ENCODE data around the gene TMEM156.

Gene TMEM156

DNA sequence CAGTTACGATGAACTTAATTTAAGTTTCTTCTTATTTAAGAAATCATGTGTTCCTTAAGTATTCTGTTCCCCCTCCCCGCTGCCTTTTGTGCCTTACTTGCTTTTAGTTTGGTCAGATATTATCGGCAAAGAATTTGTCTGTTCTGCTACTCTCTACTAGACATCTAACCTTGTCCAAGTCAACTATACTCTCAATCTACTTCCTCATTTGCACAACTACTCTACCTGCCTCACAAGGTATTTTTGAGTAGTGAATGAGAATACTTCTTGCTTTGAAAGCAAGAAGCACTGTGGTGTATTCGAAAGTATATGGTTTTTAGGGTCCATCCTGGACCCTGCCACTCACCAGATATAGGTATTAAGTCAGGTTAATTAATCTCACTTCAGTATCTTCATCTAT, 21.8 kb upstream of the TMEM156 start:
- DNase-seq (ENCODE audit: low read depth): no peak
- TF ChIP-seq, protein P1, sequence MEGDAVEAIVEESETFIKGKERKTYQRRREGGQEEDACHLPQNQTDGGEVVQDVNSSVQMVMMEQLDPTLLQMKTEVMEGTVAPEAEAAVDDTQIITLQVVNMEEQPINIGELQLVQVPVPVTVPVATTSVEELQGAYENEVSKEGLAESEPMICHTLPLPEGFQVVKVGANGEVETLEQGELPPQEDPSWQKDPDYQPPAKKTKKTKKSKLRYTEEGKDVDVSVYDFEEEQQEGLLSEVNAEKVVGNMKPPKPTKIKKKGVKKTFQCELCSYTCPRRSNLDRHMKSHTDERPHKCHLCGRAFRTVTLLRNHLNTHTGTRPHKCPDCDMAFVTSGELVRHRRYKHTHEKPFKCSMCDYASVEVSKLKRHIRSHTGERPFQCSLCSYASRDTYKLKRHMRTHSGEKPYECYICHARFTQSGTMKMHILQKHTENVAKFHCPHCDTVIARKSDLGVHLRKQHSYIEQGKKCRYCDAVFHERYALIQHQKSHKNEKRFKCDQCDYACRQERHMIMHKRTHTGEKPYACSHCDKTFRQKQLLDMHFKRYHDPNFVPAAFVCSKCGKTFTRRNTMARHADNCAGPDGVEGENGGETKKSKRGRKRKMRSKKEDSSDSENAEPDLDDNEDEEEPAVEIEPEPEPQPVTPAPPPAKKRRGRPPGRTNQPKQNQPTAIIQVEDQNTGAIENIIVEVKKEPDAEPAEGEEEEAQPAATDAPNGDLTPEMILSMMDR (IDR thresholded peaks at IDR 0.05; ENCODE audit: low read depth, low read length, missing control alignments): no peak
- in situ Hi-C loops (cut with HindIII; ENCODE audit: low sequenced_read_pairs): no loop called here
- H3K4me3 ChIP-seq (ENCODE audit: low read depth, low read length): no peak overlapping the region

DNA sequence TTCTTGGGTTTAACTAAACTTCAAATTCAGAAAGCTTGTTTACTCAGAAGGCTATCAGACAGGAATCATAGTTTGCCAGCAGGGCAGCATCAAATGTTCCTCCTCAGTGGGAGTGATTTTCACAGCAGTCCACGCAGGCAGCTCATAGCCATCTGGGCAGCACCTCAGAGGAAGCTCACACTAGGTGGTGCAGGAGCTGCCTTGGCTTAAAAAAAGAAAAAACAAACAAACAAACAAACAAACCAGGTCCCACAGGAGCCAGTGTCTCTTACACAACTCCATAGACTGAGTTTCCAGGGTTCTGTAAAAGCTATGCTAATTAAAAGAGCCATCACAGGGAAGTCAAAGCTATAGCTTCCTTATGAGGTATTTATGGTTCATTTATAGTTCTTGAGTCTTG, 19.3 kb upstream of the TMEM156 start:
- in situ Hi-C loops (cut with HindIII; ENCODE audit: low sequenced_read_pairs): no loop called here

DNA sequence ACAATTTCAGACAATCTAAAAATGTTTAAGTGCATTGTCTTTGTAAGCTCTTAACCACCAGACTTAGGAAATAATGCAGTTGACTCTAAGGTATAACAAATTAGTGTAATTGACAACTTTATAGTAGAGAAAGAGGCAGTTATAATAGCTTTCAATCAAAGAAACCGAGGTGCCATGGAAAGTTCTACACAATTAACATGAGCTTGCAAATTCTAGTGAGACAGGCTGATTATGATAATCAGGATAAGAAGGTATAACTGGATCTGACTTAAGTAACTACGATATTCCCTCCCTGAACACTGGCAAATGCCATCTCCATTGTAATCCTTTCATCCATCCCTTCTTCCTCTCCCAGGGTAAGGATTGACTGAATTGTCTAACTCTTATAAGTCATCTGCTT, 18.4 kb upstream of the TMEM156 start:
- TF ChIP-seq, protein P1 (IDR thresholded peaks at IDR 0.05; ENCODE audit: low read depth, low read length, missing control alignments): no peak
- no peak for DNase-seq (ENCODE audit: low read depth)
- no peak overlapping the region for H3K4me3 ChIP-seq (ENCODE audit: low read depth, low read length)
- in situ Hi-C loops (cut with HindIII; ENCODE audit: low sequenced_read_pairs): no loop called here

More for the DNA sequence above, 19.3 kb upstream of the TMEM156 start:
- TF ChIP-seq, protein P1 (IDR thresholded peaks at IDR 0.05; ENCODE audit: low read depth, low read length, missing control alignments): no peak
- no peak for DNase-seq (ENCODE audit: low read depth)
- no peak overlapping the region for H3K4me3 ChIP-seq (ENCODE audit: low read depth, low read length)

DNA sequence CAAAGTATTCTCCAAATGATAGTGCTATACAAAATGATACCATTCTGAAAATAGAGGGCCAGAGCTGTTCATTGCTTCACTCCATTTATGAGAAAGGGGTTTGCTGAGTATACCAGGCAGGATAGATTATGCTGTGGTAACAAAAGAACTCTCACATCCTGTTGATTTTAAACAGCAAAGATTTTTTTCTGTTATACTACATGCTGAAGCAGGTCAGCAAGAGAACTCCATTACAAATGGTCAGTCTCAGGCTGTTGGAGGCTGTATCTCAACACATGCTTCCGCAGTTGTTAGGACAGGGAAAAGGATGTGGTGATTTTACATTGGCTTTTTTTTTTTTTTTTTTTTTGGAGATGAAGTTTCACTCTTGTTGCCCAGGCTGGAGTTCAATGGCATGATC, 16.1 kb upstream of the TMEM156 start:
- no peak for DNase-seq (ENCODE audit: low read depth)
- H3K4me3 ChIP-seq (ENCODE audit: low read depth, low read length): no peak overlapping the region
- in situ Hi-C loops (cut with HindIII; ENCODE audit: low sequenced_read_pairs): no loop called here
- TF ChIP-seq, protein P1 (IDR thresholded peaks at IDR 0.05; ENCODE audit: low read depth, low read length, missing control alignments): no peak

GRCh38 chr4:39047681-39048080, 15.5 kb upstream of the TMEM156 start:
- no peak overlapping the region for H3K4me3 ChIP-seq (ENCODE audit: low read depth, low read length)
- TF ChIP-seq, protein P1 (IDR thresholded peaks at IDR 0.05; ENCODE audit: low read depth, low read length, missing control alignments): no peak
- no peak for DNase-seq (ENCODE audit: low read depth)
- in situ Hi-C loops (cut with HindIII; ENCODE audit: low sequenced_read_pairs): no loop called here

DNA sequence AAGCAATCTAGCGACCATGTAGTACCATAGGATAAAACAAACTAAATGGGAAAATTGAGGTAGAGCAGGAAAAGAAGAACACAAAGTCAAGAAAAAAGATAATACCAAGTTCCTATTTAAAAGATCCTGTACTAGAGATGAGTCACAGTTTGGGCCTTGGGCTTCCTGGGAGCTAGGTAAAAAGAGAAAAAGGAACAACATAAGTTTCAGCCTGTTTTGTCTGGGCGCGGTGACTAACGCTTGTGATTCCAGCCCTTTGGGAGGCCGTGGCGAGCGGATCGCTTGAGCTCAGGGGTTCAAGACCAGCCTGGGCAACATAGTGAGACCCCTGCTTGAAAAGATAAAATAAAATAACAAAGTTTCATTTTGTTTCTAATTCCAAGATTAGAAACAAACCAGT, 14.0 kb upstream of the TMEM156 start:
- in situ Hi-C loops (cut with HindIII; ENCODE audit: low sequenced_read_pairs): no loop called here
- peak overlapping the region; percentile 50 for H3K4me3 ChIP-seq (ENCODE audit: low read depth, low read length)
- TF ChIP-seq, protein P1 (IDR thresholded peaks at IDR 0.05; ENCODE audit: low read depth, low read length, missing control alignments): no peak
- DNase-seq (ENCODE audit: low read depth): no peak

DNA sequence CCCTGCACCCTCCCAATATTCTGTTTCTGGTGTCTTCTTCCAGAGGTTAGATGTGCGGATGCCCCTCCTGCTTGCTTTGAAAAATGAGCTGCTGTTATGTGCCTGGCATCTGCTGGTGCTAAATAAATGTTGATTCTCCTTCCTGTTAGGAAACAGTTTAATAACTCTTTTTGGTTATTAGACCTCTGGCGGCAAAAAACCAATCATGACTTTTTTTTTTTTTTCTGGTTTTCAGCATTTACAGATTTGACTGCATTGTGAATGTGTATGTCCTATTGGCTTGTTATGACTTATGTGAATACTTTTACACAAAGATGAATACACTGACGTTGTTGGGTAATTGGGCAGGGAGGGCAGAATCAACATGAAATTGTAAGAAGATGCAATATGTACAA, 13.6 kb upstream of the TMEM156 start:
- DNase-seq (ENCODE audit: low read depth): no peak
- H3K4me3 ChIP-seq (ENCODE audit: low read depth, low read length): peak overlapping the region; percentile 50
- in situ Hi-C loops (cut with HindIII; ENCODE audit: low sequenced_read_pairs): no loop called here
- TF ChIP-seq, protein P1 (IDR thresholded peaks at IDR 0.05; ENCODE audit: low read depth, low read length, missing control alignments): no peak

Data from astrocyte of the cerebellum (primary cell).